Lung (tissue), 12 donors: ENCODE data around the gene CREB3. TPM values are rescaled to one million over a fixed set of nuclear protein-coding genes. Genes with fewer than 3 reads are reported as not detected.

ENCODE experiments used
- ATAC-seq: fragments of 200-7000 bp; cut with Tn5 transposase; one replicate; pipeline ENCODE4 v1.9.1; 2020; ENCODE audit warnings: moderate number of reproducible peaks; ENCODE audit not compliant: insufficient read depth, low FRiP score
- DNase-seq, 3 donors: peaks; one replicate each; pipeline ENCODE4 v3.0.0-alpha.2; 2013 to 2017
- H3K27ac ChIP-seq, 2 donors: one replicate each; pipeline ENCODE4 v1.5.1; 2013; ENCODE audit warnings: mild to moderate bottlenecking in 2 of 2, moderate library complexity in 2 of 2, control low read depth in 1 of 2, inconsistent platforms in 1 of 2, low read depth in 1 of 2, low read length in 1 of 2
- H3K27me3 ChIP-seq, 3 donors: one replicate each; pipeline ENCODE4 v1.5.1; 2013; ENCODE audit warnings: low read length in 2 of 3; ENCODE audit not compliant: control insufficient read depth in 3 of 3, insufficient read depth in 3 of 3
- H3K36me3 ChIP-seq, 4 donors: one replicate each; pipeline ENCODE4 v1.5.1; 2013; ENCODE audit warnings: low read length in 4 of 4, mild to moderate bottlenecking in 1 of 4, moderate library complexity in 1 of 4; ENCODE audit not compliant: control insufficient read depth in 4 of 4, insufficient read depth in 4 of 4
- H3K4me1 ChIP-seq, 5 donors: one replicate each; pipeline ENCODE4 v1.5.1; 2013; ENCODE audit warnings: low read length in 5 of 5, mild to moderate bottlenecking in 2 of 5, moderate library complexity in 1 of 5; ENCODE audit not compliant: control insufficient read depth in 5 of 5, insufficient read depth in 5 of 5
- H3K4me3 ChIP-seq: one replicate; pipeline ENCODE4 v1.5.1; 2013; ENCODE audit warnings: mild to moderate bottlenecking, control low read depth, moderate library complexity
- H3K9ac ChIP-seq, 2 donors: one replicate each; pipeline ENCODE4 v1.5.1; 2013; ENCODE audit warnings: low read length in 2 of 2, control low read depth in 1 of 2; ENCODE audit not compliant: insufficient read depth in 1 of 2
- H3K9me3 ChIP-seq, 4 donors: one replicate each; pipeline ENCODE4 v1.5.1; 2013; ENCODE audit warnings: low read length in 3 of 4, mild to moderate bottlenecking in 1 of 4, moderate library complexity in 1 of 4; ENCODE audit not compliant: control insufficient read depth in 4 of 4, insufficient read depth in 3 of 4
- CTCF ChIP-seq: IDR thresholded peaks from 2 replicates; pipeline ENCODE4 v1.5.1; 2012; ENCODE audit warnings: mild to moderate bottlenecking; ENCODE audit errors: control extremely low read depth, extremely low read depth
- WGBS, 2 donors: extraction: QIAGEN DNeasy Blood & Tissue Kit; methylation state at CpG; one replicate each; pipeline ENCODE4 v1.1.7; 2013; 5-methylcytosine and 5-hydroxymethylcytosine counted together
- polyA plus RNA-seq, 2 donors: library from polyadenylated mRNA; stranded (reverse); fragments of 200-250 nt; gene quantifications; one replicate each; pipeline ENCODE4 v1.2.1, GENCODE V29; 2013
- total RNA-seq, 2 donors: library from RNA; depleted of rRNA in 1 of 2; stranded (reverse); fragments of >200 nt in 1 of 2; gene quantifications; one replicate each; pipeline ENCODE4 v1.2.1, GENCODE V29; 2014 to 2021
- donor health status: control.
- donor health status: control.
- donor health status: Bipolar disorder and iron deficiency.
- donor health status: healthy.
- donor health status: DM: yes; HTN: yes; CAD: no.

Gene CREB3
- total and polyA plus RNA-seq, 4 donors = 25.1 to 43.3 (median 38.9) TPM

GRCh38 chr9:35702696-35703095 lies 29.8 kb upstream of the CREB3 start:
- Histone ChIP-seq H3K4me1 (no peaks in the 10 kb centered on the region), H3K9ac (no peak overlapping the region), H3K27ac (no peak overlapping the region), H3K9me3 (no peaks in the 10 kb centered on the region), H3K36me3 (peaks cover 54 to 88% (median 87%) of the 10 kb centered on the region in 4 donors), H3K27me3 (no peaks in the 10 kb centered on the region), H3K4me3 (no peak overlapping the region)
- ATAC-seq (no peak), DNase-seq (no peak)
- no peak for TF ChIP-seq CTCF
- 92 to 93% methylated on average over 7 of the region's 7 CpGs for WGBS, 2 donors

DNA sequence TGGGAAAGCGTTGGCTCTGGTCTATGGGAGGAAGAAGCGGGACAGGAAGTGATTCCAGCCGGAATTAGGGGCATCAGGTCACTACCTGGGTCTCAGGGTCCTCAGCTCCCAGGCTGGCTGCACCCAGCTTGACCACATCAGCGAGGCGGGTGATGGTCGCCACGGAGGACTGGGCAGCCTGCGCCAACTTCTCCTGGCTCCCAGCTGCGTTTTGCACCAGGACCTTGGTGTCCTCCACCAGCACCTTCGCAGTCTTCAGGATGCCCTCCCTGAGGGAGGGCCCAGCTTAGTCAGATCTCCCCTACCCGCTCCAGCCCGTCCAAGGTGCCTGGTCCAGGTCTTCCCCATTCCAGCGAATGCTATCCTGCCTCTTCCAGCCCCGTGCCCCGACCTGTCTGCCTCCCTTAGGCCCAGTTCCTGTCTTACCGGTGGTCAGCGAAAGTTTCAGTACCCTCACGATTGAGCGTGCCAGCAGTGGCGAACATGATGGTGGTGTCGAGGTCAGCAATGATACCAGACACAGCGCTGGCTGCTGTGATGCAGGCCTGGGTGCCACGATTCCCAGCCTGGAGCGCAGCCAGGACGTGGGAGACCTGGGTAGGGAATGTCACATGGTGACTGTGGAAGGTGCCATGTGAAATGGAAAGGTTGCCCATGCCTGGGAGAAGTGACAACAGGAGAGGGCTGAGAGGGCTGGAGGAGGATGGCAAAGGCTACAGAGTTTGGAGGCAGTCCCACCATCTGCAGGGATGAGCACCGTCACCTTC lies 28.4 kb upstream of the CREB3 start:
- TF ChIP-seq CTCF = no peak
- WGBS, 2 donors = 95 to 96% methylated on average over 26 of the region's 26 CpGs
- ATAC-seq (no peak), DNase-seq (no peak)
- H3K4me3 ChIP-seq = no peak overlapping the region
- H3K9ac ChIP-seq = no peak overlapping the region
- peaks cover 47 to 87% (median 80%) of the 10 kb centered on the region in 4 donors for H3K36me3 ChIP-seq
- no peak overlapping the region for H3K27ac ChIP-seq
- no peaks in the 10 kb centered on the region for H3K9me3 ChIP-seq
- no peaks in the 10 kb centered on the region for H3K27me3 ChIP-seq
- no peaks in the 10 kb centered on the region for H3K4me1 ChIP-seq

GRCh38 chr9:35705372-35705771 lies 27.1 kb upstream of the CREB3 start:
- DNase-seq = no peak
- WGBS, 2 donors = 78 to 95% methylated on average over 8 of the region's 8 CpGs
- H3K4me1 ChIP-seq = no peaks in the 10 kb centered on the region
- no peak overlapping the region for H3K9ac ChIP-seq
- no peak overlapping the region for H3K27ac ChIP-seq
- ATAC-seq = no peak
- TF ChIP-seq CTCF = no peak
- H3K36me3 ChIP-seq = peaks cover 36 to 75% (median 71%) of the 10 kb centered on the region in 4 donors
- H3K27me3 ChIP-seq = no peaks in the 10 kb centered on the region
- no peaks in the 10 kb centered on the region for H3K9me3 ChIP-seq
- H3K4me3 ChIP-seq = no peak overlapping the region
